ENCODE results near the gene BBOX1.

GRCh38 chr11:27130806-27131205 lies 90.2 kb downstream of the BBOX1 start:
- no peak for TF ChIP-seq CTCF (IDR thresholded peaks at IDR 0.05)
- no peak for TF ChIP-seq EP300 (IDR thresholded peaks at IDR 0.05)
- TF ChIP-seq POLR2AphosphoS5 (IDR thresholded peaks at IDR 0.05) = no peak

All from sigmoid colon (tissue), 4 donors.